Ectodermal cell (in vitro differentiated cells): ENCODE results near the gene ARFGAP3.
"Not testable (repeated sequence)": the region's sequence is repeated elsewhere in the genome, so short reads cannot be mapped to it uniquely, and the experiment has no call there.

ENCODE experiments used
- H3K27ac ChIP-seq: 2 replicates; pipeline ENCODE4 v1.7.0; 2013; ENCODE audit warnings: mild to moderate bottlenecking, low read depth, low read length; ENCODE audit not compliant: insufficient read depth, poor library complexity, severe bottlenecking
- H3K27me3 ChIP-seq: 2 replicates; pipeline ENCODE4 v1.7.0; 2013; ENCODE audit warnings: mild to moderate bottlenecking, low read length; ENCODE audit not compliant: insufficient read depth, control insufficient read depth, poor library complexity, severe bottlenecking
- H3K36me3 ChIP-seq: one replicate; pipeline ENCODE4 v1.7.0; 2013; ENCODE audit warnings: low read length; ENCODE audit not compliant: control insufficient read depth, insufficient read depth
- H3K4me1 ChIP-seq: one replicate; pipeline ENCODE4 v1.7.0; 2013; ENCODE audit warnings: low read length; ENCODE audit not compliant: control insufficient read depth, insufficient read depth
- H3K4me3 ChIP-seq: 2 replicates; pipeline ENCODE4 v1.7.0; 2013; ENCODE audit warnings: low read depth, low read length, control low read depth; ENCODE audit not compliant: insufficient read depth
- H3K9me3 ChIP-seq: 2 replicates; pipeline ENCODE4 v1.7.0; 2013; ENCODE audit warnings: mild to moderate bottlenecking, low read length, moderate library complexity; ENCODE audit not compliant: control insufficient read depth
- WGBS, 2 experiments: methylation state at CpG; one replicate each; pipeline ENCODE4 v1.1.7; 2013; ENCODE audit warnings: missing lambda C conversion rate in 2 of 2; 5-methylcytosine and 5-hydroxymethylcytosine counted together

Gene ARFGAP3

DNA sequence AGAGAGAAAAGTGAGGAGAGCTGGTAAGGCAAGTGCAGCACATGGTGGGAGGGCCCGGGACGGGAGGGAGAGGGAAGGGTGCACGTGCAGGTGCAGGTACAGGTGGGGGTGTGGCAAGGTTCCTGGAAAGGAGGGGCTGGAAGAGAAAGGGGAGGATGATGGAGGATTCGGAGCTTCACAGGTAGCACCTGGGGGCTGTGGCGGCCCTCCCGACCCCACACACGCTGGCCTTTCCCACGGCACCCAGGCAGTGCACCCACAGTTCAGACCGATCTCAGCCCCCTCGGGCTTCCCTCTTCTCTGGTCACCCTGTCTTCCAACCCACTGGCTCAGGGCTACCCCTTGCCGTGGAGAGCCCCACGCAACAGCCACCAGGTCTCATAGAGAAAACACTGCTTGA lies 69.1 kb downstream of the ARFGAP3 start:
- Histone ChIP-seq H3K4me1 (peaks cover 5% of the 10 kb centered on the region), H3K36me3 (no peaks in the 10 kb centered on the region), H3K9me3 (no peaks in the 10 kb centered on the region), H3K27me3 (no peaks in the 10 kb centered on the region), H3K4me3 (no peak overlapping the region), H3K27ac (no peak overlapping the region)
- 89 to 91% methylated on average over 12 of the region's 12 CpGs for WGBS, 2 experiments

DNA sequence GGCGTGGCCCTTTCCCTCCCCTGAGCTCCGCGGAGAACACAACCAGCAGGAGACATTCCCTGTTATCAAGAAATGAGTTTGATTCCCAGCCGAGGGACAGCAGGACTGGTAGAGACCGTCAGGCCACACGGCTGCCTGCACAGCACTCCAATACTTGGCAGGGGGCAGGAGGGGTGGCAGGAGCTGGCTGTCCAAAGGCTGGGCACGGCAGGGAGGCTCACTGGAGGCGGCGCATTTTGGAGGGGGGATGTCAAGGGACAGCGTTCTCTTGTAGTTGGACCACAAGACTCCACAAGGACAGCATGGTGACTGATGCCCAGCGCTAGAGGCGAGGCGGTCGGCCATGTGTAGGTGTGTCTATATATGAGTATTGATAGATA lies 69.7 kb downstream of the ARFGAP3 start:
- H3K4me3 ChIP-seq, result no peak overlapping the region
- no peak overlapping the region for H3K27ac ChIP-seq
- H3K36me3 ChIP-seq, result no peaks in the 10 kb centered on the region
- WGBS, 2 experiments, result 87 to 88% methylated on average over 14 of the region's 14 CpGs
- H3K27me3 ChIP-seq, result no peaks in the 10 kb centered on the region
- peaks cover 5% of the 10 kb centered on the region for H3K4me1 ChIP-seq
- H3K9me3 ChIP-seq, result no peaks in the 10 kb centered on the region

DNA sequence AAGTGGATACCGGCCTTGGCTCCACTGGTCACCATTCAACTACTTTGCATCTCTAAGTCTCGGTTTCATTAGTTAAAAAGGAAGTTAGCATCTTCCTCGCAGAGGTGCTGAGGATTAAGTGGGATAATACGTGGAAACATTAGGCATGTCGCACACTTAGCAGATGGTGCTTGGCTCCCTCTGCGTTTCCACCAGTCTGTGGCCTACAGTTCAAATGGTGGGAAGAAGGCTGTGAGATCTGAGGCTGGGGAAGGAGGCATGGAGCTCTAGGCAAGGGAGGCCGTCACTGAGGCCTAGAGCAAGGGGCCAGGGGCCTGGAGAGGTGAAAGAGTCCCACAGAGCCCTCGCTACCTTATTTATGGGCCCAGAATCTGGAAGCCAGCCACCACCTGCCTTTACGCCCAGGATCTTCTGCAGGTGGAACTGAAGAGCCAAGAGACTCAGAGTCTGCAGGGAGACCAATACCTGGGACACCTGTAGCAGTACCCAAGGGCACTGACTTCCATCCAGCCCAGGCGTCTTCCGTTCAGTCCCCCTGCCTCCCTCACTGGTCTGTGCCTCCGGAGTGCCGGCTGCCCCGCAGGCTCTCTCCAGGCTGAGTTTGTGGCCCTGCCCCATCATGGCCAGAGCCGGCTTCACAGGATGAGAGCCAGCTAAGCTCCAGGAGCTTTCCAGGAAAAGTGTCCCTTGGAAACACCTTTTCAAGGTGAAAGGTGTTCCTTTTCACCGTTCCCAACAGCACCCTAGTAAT lies 70.3 kb downstream of the ARFGAP3 start:
- Histone ChIP-seq H3K9me3 (no peaks in the 10 kb centered on the region), H3K27me3 (no peaks in the 10 kb centered on the region), H3K27ac (no peak overlapping the region), H3K4me1 (peaks cover 5% of the 10 kb centered on the region), H3K4me3 (no peak overlapping the region), H3K36me3 (no peaks in the 10 kb centered on the region)
- 93% methylated on average over 16 of the region's 16 CpGs for WGBS, 2 experiments

GRCh38 chr22:42785706-42786499 lies 71.2 kb downstream of the ARFGAP3 start:
- Histone ChIP-seq H3K27ac (no peak overlapping the region), H3K36me3 (no peaks in the 10 kb centered on the region), H3K27me3 (no peaks in the 10 kb centered on the region), H3K9me3 (no peaks in the 10 kb centered on the region), H3K4me3 (no peak overlapping the region), H3K4me1 (peaks cover 5% of the 10 kb centered on the region)
- WGBS, 2 experiments, result 90% methylated on average over 20 of the region's 20 CpGs

DNA sequence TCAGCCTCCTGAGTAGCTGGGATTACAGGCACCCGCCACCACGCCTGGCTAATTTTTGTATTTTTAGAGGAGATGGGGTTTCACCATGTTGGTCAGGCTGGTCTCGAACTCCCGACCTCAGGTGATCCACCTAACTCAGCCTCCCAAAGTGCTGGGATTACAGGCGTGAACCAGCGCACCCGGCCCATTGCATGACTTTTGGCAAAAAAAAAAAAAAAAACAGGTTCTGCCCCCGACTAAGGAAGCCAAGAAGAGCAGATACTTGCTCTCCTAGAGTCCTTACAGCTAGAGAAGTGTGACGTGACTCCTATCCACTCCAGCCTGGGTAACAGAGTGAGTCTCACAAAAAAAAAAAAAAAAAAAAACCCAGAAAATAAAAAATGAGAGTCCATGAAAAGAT lies 74.8 kb downstream of the ARFGAP3 start:
- 90% methylated on average over 9 of the region's 9 CpGs for WGBS, 2 experiments
- H3K27ac ChIP-seq, H3K27me3 ChIP-seq, H3K36me3 ChIP-seq, H3K9me3 ChIP-seq, H3K4me1 ChIP-seq, H3K4me3 ChIP-seq: not testable (repeated sequence)

- H3K4me1 ChIP-seq, result no peaks in the 10 kb centered on the region
- no peaks in the 10 kb centered on the region for H3K27me3 ChIP-seq
- no peaks in the 10 kb centered on the region for H3K36me3 ChIP-seq
- 31 to 35% methylated on average over 6 of the region's 6 CpGs for WGBS, 2 experiments
- no peak overlapping the region for H3K27ac ChIP-seq
- no peaks in the 10 kb centered on the region for H3K9me3 ChIP-seq
- H3K4me3 ChIP-seq, result no peak overlapping the region
Measured at GRCh38 chr22:42780070-42780540, 77.0 kb downstream of the ARFGAP3 start.

DNA sequence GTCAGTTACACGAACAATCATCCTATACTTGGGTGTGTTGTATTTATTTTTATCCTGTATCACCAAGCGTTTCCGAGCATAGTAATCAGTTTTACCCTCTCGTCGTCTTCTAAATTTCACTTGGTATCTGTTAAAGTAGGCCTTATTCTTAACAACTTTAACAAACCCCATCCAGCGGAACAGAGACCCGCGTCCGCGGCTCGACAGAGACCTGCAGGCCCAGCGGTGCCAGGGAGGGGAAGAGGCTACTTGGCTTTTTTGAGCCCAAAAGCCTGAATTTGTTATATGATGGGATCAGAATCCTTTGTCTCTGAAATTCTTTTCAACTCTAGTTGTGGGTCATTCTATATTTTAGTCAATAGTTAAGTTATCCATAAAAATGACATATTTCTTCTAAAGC lies 79.9 kb downstream of the ARFGAP3 start:
- 97 to 100% methylated on average over 11 to 12 of the region's 12 CpGs for WGBS, 2 experiments

DNA sequence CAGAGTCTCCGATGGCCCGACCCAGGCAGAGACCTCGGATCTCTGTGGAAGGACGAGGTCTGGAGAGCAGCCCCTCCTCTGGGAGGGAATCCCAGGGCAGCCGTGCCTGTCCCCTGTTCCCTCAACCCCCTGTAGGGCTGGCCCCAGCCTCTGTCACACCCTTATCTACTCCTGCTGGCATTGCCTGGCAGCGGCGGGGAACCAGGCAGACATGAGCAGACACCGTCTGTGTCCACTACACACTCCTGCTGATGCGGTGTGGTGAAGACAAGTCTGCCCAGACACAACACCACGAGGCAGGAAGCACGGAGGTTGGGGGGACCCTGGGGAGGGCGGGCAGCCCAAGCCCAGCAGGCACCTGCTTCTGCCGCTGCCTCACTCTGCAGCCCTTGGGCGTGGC lies 83.9 kb downstream of the ARFGAP3 start:
- Histone ChIP-seq H3K27ac (no peak overlapping the region), H3K36me3 (no peaks in the 10 kb centered on the region), H3K4me3 (no peak overlapping the region), H3K4me1 (peaks cover 6% of the 10 kb centered on the region), H3K27me3 (no peaks in the 10 kb centered on the region), H3K9me3 (no peaks in the 10 kb centered on the region)
- WGBS, 2 experiments, result 56 to 58% methylated on average over 14 of the region's 14 CpGs

More for the DNA sequence above, 79.9 kb downstream of the ARFGAP3 start:
- Histone ChIP-seq H3K4me3 (no peak overlapping the region), H3K9me3 (no peaks in the 10 kb centered on the region), H3K4me1 (peaks cover 6% of the 10 kb centered on the region), H3K36me3 (no peaks in the 10 kb centered on the region), H3K27ac (no peak overlapping the region), H3K27me3 (no peaks in the 10 kb centered on the region)

GRCh38 chr22:42772647-42773046 lies 84.4 kb downstream of the ARFGAP3 start:
- no peak overlapping the region for H3K27ac ChIP-seq
- no peaks in the 10 kb centered on the region for H3K9me3 ChIP-seq
- 88 to 89% methylated on average over 3 of the region's 3 CpGs for WGBS, 2 experiments
- no peaks in the 10 kb centered on the region for H3K27me3 ChIP-seq
- H3K4me3 ChIP-seq, result no peak overlapping the region
- H3K4me1 ChIP-seq, result peaks cover 6% of the 10 kb centered on the region
- H3K36me3 ChIP-seq, result no peaks in the 10 kb centered on the region

- Histone ChIP-seq H3K4me1 (peaks cover 6% of the 10 kb centered on the region), H3K27ac (no peak overlapping the region), H3K27me3 (no peaks in the 10 kb centered on the region), H3K36me3 (no peaks in the 10 kb centered on the region), H3K9me3 (no peaks in the 10 kb centered on the region), H3K4me3 (no peak overlapping the region)
- 85 to 90% methylated on average over 14 to 15 of the region's 15 CpGs for WGBS, 2 experiments
Measured at GRCh38 chr22:42770941-42771647, 86.0 kb downstream of the ARFGAP3 start.
